Erythroblast (primary cell): ENCODE data around the gene PTPRT.

Source experiments
- GATA1 ChIP-seq: IDR thresholded peaks from 2 replicates; pipeline ENCODE4 v1.6.1; 2011; ENCODE audit warnings: low read depth, mild to moderate bottlenecking, control low read depth, low read length, moderate library complexity
- POLR2A ChIP-seq: IDR thresholded peaks from 2 replicates; pipeline ENCODE4 v1.6.1; 2011; ENCODE audit warnings: mild to moderate bottlenecking, low read length

- TF ChIP-seq POLR2A (no peak), GATA1 (no peak)
Observed at GRCh38 chr20:42111349-42111748, 1078.4 kb downstream of the PTPRT start.
